K562 (cell line): ENCODE data around the gene LRRC31. TPM values are rescaled to one million over a fixed set of nuclear protein-coding genes. Genes with fewer than 3 reads are reported as not detected.

Experiments used
- ATAC-seq: fragments of 200-7000 bp; cut with Tn5 transposase; 3 replicates; pipeline ENCODE4 v1.9.1; 2020; ENCODE audit warnings: moderate library complexity
- BruUV-seq: library from RNA; stranded (reverse); fragments of 400-500 nt; replicated peaks from 2 replicates; lab custom pipeline; 2021; lab: Mats Ljungman, UMichigan
- CTCF ChIA-PET: fragments of 300-600 bp; formaldehyde crosslinking; extraction: SDS; loops from one replicate; lab custom pipeline; 2021; ENCODE audit warnings: low intra/inter-chr PET ratio; lab: Yijun Ruan, JAX
- POLR2A ChIA-PET: fragments of 300-600, 350-650 bp; sonication (Branson Sonifier 250); formaldehyde crosslinking; extraction: SDS; loops from one replicate; lab custom pipeline; 2021; ENCODE audit warnings: antibody characterized with exemption, inconsistent platforms; lab: Yijun Ruan, JAX
- DNase-seq, 4 experiments: peaks; one replicate each; pipeline versions ENCODE4 v3.0.0 to v3.0.0-alpha.2; 2011 to 2018; ENCODE audit warnings: low spot score in 3 of 4, mixed read lengths in 3 of 4; ENCODE audit errors: extremely low read depth in 1 of 4
- FAIRE-seq: peaks from 2 replicates; lab custom pipeline; 2011; peaks lifted over from hg19 to GRCh38; lab: Jason Lieb, UNC
- H2AFZ ChIP-seq: 2 replicates; pipeline ENCODE4 v1.6.0; 2011; ENCODE audit warnings: low read depth, low read length, control low read depth, inconsistent platforms
- H3K27ac ChIP-seq: fragments of 200-600 bp; 3 replicates; pipeline ENCODE4 v1.8.0; 2011; ENCODE audit warnings: low read depth, mild to moderate bottlenecking, control low read depth, inconsistent platforms, low read length, moderate library complexity, mixed read lengths; ENCODE audit errors: extremely low read depth
- H3K27me3 ChIP-seq, 2 experiments: fragments of 300-600 bp in 1 of 2; 2 replicates in 1 of 2; 3 replicates in 1 of 2; pipeline versions ENCODE4 v1.6.0 to v1.8.0; 2011; ENCODE audit warnings: inconsistent platforms in 2 of 2, low read length in 2 of 2, mild to moderate bottlenecking in 1 of 2, mixed read lengths in 1 of 2, moderate library complexity in 1 of 2; ENCODE audit not compliant: control insufficient read depth in 2 of 2, insufficient read depth in 2 of 2
- H3K36me3 ChIP-seq: fragments of 300-600 bp; 3 replicates; pipeline ENCODE4 v1.8.0; 2011; ENCODE audit warnings: mild to moderate bottlenecking, low read length, inconsistent platforms; ENCODE audit not compliant: control insufficient read depth, insufficient read depth
- H3K4me1 ChIP-seq, 2 experiments: fragments of 200-600 bp in 1 of 2; replicated peaks in 1 of 2; 2 replicates in 1 of 2; 3 replicates in 1 of 2; pipeline versions ENCODE4 v1.5.1 to v1.8.0; 2011; ENCODE audit warnings: inconsistent platforms in 2 of 2, low read length in 2 of 2, mild to moderate bottlenecking in 1 of 2, mixed read lengths in 1 of 2, moderate library complexity in 1 of 2; ENCODE audit not compliant: control insufficient read depth in 2 of 2, insufficient read depth in 2 of 2
- H3K4me2 ChIP-seq: 2 replicates; pipeline ENCODE4 v1.6.1; 2011; ENCODE audit warnings: low read length, control low read depth, inconsistent platforms, mixed read lengths; ENCODE audit not compliant: insufficient read depth
- H3K4me3 ChIP-seq: fragments of 200-600 bp; sonication (generic), shearing (Covaris generic); 2 replicates; pipeline ENCODE4 v1.5.1; 2016; ENCODE audit warnings: control low read depth, inconsistent platforms
- H3K79me2 ChIP-seq: fragments of 200-600 bp; 3 replicates; pipeline ENCODE4 v1.8.0; 2011; ENCODE audit warnings: low read length, inconsistent platforms; ENCODE audit not compliant: control insufficient read depth, insufficient read depth
- H3K9ac ChIP-seq, 2 experiments: 2 replicates each; pipeline versions ENCODE4 v1.6.0 to v1.6.1; 2011; ENCODE audit warnings: low read depth in 2 of 2, low read length in 2 of 2, control low read depth in 1 of 2, inconsistent platforms in 1 of 2, mild to moderate bottlenecking in 1 of 2, mixed read lengths in 1 of 2; ENCODE audit not compliant: insufficient read depth in 1 of 2
- H3K9me1 ChIP-seq: one replicate; pipeline ENCODE4 v1.6.0; 2011; ENCODE audit warnings: inconsistent platforms, mild to moderate bottlenecking, low read length, moderate library complexity; ENCODE audit not compliant: control insufficient read depth, insufficient read depth
- H3K9me3 ChIP-seq: replicated peaks from 2 replicates; pipeline ENCODE4 v1.5.1; 2011; ENCODE audit warnings: low read depth, low read length, inconsistent platforms; ENCODE audit not compliant: control insufficient read depth, insufficient read depth
- H4K20me1 ChIP-seq: replicated peaks from 2 replicates; pipeline ENCODE4 v1.6.1; 2011; ENCODE audit warnings: low read length, inconsistent platforms, mixed read lengths; ENCODE audit not compliant: control insufficient read depth, insufficient read depth
- DNMT1 ChIP-seq: fragments of 450-650 bp; IDR thresholded peaks from 2 replicates; pipeline ENCODE4 v1.6.1; 2016; ENCODE audit warnings: antibody characterized with exemption, mild to moderate bottlenecking
- EGR1 ChIP-seq: fragments of 450-650 bp; conservative IDR thresholded peaks from 2 replicates; pipeline ENCODE4 v1.6.1; 2017; ENCODE audit warnings: mild to moderate bottlenecking
- ELF4 ChIP-seq: fragments of 450-650 bp; formaldehyde crosslinking; IDR thresholded peaks from 2 replicates; pipeline ENCODE4 v1.4.0; 2022; ENCODE audit warnings: missing genetic modification characterization
- TAF15 ChIP-seq: fragments of 200-400 bp; formaldehyde crosslinking; IDR thresholded peaks from 2 replicates; pipeline ENCODE4 v1.6.1; 2017; ENCODE audit warnings: mild to moderate bottlenecking, low read depth, low read length, moderate library complexity
- U2AF1 ChIP-seq: fragments of 200-400 bp; formaldehyde crosslinking; optimal IDR thresholded peaks from 2 replicates; pipeline ENCODE3; 2017; ENCODE audit warnings: mild to moderate bottlenecking, low read depth, low read length, moderate library complexity
- ZNF766 ChIP-seq: fragments of 200-800 bp; sonication (Bioruptor generic); conservative IDR thresholded peaks from 2 replicates; pipeline ENCODE4 v1.6.1; 2016; ENCODE audit warnings: missing genetic modification characterization, missing compliant biosample characterization
- WGBS: fragments of 100-300 bp; shearing (Covaris generic); methylation state at CpG from one replicate; pipeline ENCODE4 v1.1.6; 2016; ENCODE audit warnings: low coverage, mixed read lengths; ENCODE audit not compliant: insufficient coverage; ENCODE audit errors: missing lambda C conversion rate; 5-methylcytosine and 5-hydroxymethylcytosine counted together
- in situ Hi-C: fragments of 300-500 bp; cut with MboI; formaldehyde crosslinking; loops from 4 replicates; pipeline ENCODE4 v1.15.0; 2018; ENCODE audit warnings: inconsistent platforms, mixed read lengths
- intact Hi-C: fragments of 100-400 bp; cut with micrococcal nuclease; formaldehyde crosslinking; loops from 2 replicates; pipeline ENCODE4 v1.14.2; 2022
- polyA plus RNA-seq, 8 experiments: library from polyadenylated mRNA; depleted of rRNA in 4 of 8; stranded (reverse) in 5 of 8; unstranded in 3 of 8; fragments of >200 nt; fragmentation: Nextera tagmentation in 2 of 8; fragmentation: Illumina TruSeq in 1 of 8; extraction: Ambion mirVana in 2 of 8; extraction: Trizol in 1 of 8; gene quantifications; 2 replicates each; pipeline versions ENCODE4 v1.2.1 to v1.2.3, GENCODE V29; 2011 to 2014; ENCODE audit warnings: inconsistent platforms in 1 of 8, missing spikeins in 1 of 8
- total RNA-seq, 7 experiments: library from RNA; depleted of rRNA in 6 of 7; stranded (reverse); fragments of >200 nt in 6 of 7; fragmentation: Illumina TruSeq in 2 of 7; extraction: Trizol in 2 of 7; gene quantifications; 2 replicates each; pipeline versions ENCODE4 v1.2.1 to v1.2.3, GENCODE V29; 2011 to 2021; ENCODE audit warnings: low replicate concordance in 1 of 7
- TF ChIP-seq, protein P1 (sequence below): IDR thresholded peaks from 2 replicates; pipeline ENCODE4 v1.6.1; 2012; ENCODE audit warnings: low read depth, low read length, improper control_type of control experiment, borderline replicate concordance
- TF ChIP-seq, protein P2 (sequence below): fragments of 450-650 bp; IDR thresholded peaks from 2 replicates; pipeline ENCODE4 v1.6.1; 2016; ENCODE audit warnings: borderline replicate concordance
- TF ChIP-seq, protein P3 (sequence below), 2 experiments: fragments of 250-450 bp in 1 of 2; fragments of 450-650 bp in 1 of 2; sonication (Bioruptor Pico) in 1 of 2; IDR thresholded peaks; 2 replicates each; pipeline versions ENCODE4 v1.6.1 to v1.8.0; 2016 to 2021; ENCODE audit warnings: mild to moderate bottlenecking in 2 of 2, moderate library complexity in 2 of 2, missing compliant biosample characterization in 1 of 2, missing genetic modification characterization in 1 of 2
- TF ChIP-seq, protein P4 (sequence below): sonication (generic); formaldehyde crosslinking; IDR thresholded peaks from 2 replicates; pipeline ENCODE4 v1.9.0; 2022; ENCODE audit warnings: mild to moderate bottlenecking, missing genetic modification reagents

The LRRC31 gene
- total and polyA plus RNA-seq, 9 of the 15 experiments (the other 6 are each of a cell fraction or from before 2014, with no cell fraction given), result not detected

DNA sequence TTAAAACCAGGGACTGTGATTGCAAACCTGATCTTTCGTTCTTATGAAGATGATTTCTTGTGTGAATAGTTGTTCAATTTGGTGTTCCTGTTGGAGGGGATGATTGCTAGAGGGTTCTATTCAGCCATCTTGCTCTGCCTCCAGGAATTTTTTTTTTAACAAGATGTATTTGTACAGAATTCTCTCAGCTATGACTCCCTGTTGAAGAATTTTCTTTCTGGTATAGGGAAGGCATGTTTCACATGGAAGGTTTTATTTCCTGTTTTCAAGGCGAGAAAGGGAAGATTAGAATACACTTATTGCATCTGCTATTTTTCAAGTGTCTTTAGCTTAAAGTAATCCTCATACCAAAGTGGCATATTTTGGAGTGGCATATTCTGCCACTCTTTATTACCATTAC is 51.4 kb downstream of the LRRC31 start:
- FAIRE-seq (no peak), ATAC-seq (no peak), DNase-seq (no peak)
- no TSS peak for BruUV-seq
- Histone ChIP-seq H3K4me1 (peaks cover 0 to 5% of the 10 kb centered on the region in 2 experiments; a peak in 2 of 5 replicates), H3K9ac (no peak overlapping the region), H3K4me2 (no peak overlapping the region), H3K27me3 (peaks cover 4 to 17% of the 10 kb centered on the region in 2 experiments), H3K27ac (no peak overlapping the region), H3K79me2 (no peaks in the 10 kb centered on the region), H3K9me3 (peaks cover 3% of the 10 kb centered on the region; the same call in 1 of the 2 replicates), H3K4me3 (no peak overlapping the region), H3K9me1 (no peaks in the 10 kb centered on the region), H4K20me1 (no peaks in the 10 kb centered on the region), H3K36me3 (no peaks in the 10 kb centered on the region), H2AFZ (no peak overlapping the region)
- ChIA-PET POLR2A (no interaction called here), CTCF (no interaction called here)
- intact Hi-C loops (no loop called here), in situ Hi-C loops (no loop called here)
- no peak for TF ChIP-seq ELF4 (CRISPR knock-in tag)
- no peak for TF ChIP-seq EGR1
- TF ChIP-seq, protein P1, sequence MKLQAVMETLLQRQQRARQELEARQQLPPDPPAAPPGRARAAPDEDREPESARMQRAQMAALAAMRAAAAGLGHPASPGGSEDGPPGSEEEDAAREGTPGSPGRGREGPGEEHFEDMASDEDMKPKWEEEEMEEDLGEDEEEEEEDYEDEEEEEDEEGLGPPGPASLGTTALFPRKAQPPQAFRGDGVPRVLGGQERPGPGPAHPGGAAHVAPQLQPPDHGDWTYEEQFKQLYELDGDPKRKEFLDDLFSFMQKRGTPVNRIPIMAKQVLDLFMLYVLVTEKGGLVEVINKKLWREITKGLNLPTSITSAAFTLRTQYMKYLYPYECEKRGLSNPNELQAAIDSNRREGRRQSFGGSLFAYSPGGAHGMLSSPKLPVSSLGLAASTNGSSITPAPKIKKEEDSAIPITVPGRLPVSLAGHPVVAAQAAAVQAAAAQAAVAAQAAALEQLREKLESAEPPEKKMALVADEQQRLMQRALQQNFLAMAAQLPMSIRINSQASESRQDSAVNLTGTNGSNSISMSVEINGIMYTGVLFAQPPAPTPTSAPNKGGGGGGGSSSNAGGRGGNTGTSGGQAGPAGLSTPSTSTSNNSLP, result no peak
- TF ChIP-seq U2AF1, result no peak
- TF ChIP-seq, protein P2, sequence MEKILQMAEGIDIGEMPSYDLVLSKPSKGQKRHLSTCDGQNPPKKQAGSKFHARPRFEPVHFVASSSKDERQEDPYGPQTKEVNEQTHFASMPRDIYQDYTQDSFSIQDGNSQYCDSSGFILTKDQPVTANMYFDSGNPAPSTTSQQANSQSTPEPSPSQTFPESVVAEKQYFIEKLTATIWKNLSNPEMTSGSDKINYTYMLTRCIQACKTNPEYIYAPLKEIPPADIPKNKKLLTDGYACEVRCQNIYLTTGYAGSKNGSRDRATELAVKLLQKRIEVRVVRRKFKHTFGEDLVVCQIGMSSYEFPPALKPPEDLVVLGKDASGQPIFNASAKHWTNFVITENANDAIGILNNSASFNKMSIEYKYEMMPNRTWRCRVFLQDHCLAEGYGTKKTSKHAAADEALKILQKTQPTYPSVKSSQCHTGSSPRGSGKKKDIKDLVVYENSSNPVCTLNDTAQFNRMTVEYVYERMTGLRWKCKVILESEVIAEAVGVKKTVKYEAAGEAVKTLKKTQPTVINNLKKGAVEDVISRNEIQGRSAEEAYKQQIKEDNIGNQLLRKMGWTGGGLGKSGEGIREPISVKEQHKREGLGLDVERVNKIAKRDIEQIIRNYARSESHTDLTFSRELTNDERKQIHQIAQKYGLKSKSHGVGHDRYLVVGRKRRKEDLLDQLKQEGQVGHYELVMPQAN, result no peak
- TF ChIP-seq, protein P3, sequence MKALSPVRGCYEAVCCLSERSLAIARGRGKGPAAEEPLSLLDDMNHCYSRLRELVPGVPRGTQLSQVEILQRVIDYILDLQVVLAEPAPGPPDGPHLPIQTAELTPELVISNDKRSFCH (CRISPR knock-in tag; IDR thresholded peaks at IDR 0.05), result no peak
- TF ChIP-seq, protein P3 (tag; IDR thresholded peaks at IDR 0.05), result no peak
- TF ChIP-seq ZNF766 (CRISPR knock-in tag), result no peak
- no peak for TF ChIP-seq DNMT1
- no peak for TF ChIP-seq TAF15
- TF ChIP-seq, protein P4, sequence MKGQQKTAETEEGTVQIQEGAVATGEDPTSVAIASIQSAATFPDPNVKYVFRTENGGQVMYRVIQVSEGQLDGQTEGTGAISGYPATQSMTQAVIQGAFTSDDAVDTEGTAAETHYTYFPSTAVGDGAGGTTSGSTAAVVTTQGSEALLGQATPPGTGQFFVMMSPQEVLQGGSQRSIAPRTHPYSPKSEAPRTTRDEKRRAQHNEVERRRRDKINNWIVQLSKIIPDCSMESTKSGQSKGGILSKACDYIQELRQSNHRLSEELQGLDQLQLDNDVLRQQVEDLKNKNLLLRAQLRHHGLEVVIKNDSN (CRISPR knock-in tag), result no peak
- WGBS, result 3% methylated on average over 2 of the region's 2 CpGs
